NOMO-1 treated with DMSO at 0.1 percent for 48 hours (cell line): ENCODE measurements around the gene OPRL1.

Source experiments
- DNase-seq: peaks from one replicate; lab custom pipeline; 2025; ENCODE audit not compliant: unreplicated experiment; lab: John Stamatoyannopoulos, UW

The OPRL1 gene

GRCh38 chr20:64080013-64080812 lies at the start of gene OPRL1:
OPRL1 (plus strand) TSS chr20:64080082; CDS start chr20:64092721, 12,639 bp downstream.
- DNase-seq = no peak

GRCh38 chr20:64030371-64031134 lies 49.3 kb upstream of the OPRL1 start:
- DNase-seq = no peak

GRCh38 chr20:64031822-64032314 lies 48.0 kb upstream of the OPRL1 start:
- no peak for DNase-seq

- no peak for DNase-seq
Measured at GRCh38 chr20:64032706-64033624, 46.9 kb upstream of the OPRL1 start.

- no peak for DNase-seq
Measured at GRCh38 chr20:64033981-64034493, 45.8 kb upstream of the OPRL1 start.

- DNase-seq = no peak
Measured at GRCh38 chr20:64035066-64035932, 44.6 kb upstream of the OPRL1 start.

- no peak for DNase-seq
Measured at GRCh38 chr20:64035933-64036345, 43.9 kb upstream of the OPRL1 start, which contains the start of gene C20orf204. C20orf204 (plus strand) TSS chr20:64036182; CDS start chr20:64036324, 142 bp downstream.

GRCh38 chr20:64036346-64037198 lies 43.3 kb upstream of the OPRL1 start:
- no peak for DNase-seq

GRCh38 chr20:64037199-64037497 lies 42.7 kb upstream of the OPRL1 start:
- no peak for DNase-seq

- no peak for DNase-seq
Measured at GRCh38 chr20:64037498-64038213, 42.2 kb upstream of the OPRL1 start.

- DNase-seq = no peak
Measured at GRCh38 chr20:64038224-64038564, 41.7 kb upstream of the OPRL1 start.

- DNase-seq = peak; percentile 75
Measured at GRCh38 chr20:64038565-64039292, 41.2 kb upstream of the OPRL1 start.

GRCh38 chr20:64039293-64040160 lies 40.4 kb upstream of the OPRL1 start:
- DNase-seq = no peak

- no peak for DNase-seq
Measured at GRCh38 chr20:64040231-64041039, 39.4 kb upstream of the OPRL1 start.

GRCh38 chr20:64041040-64041780 lies 38.7 kb upstream of the OPRL1 start:
- no peak for DNase-seq

- DNase-seq = no peak
Measured at GRCh38 chr20:64041781-64042053, 38.2 kb upstream of the OPRL1 start.
